Mesenchymal stem cell (in vitro differentiated cells and primary cell): ENCODE data around the gene TDRD7.

Experiments
- DNase-seq: peaks from one replicate; pipeline ENCODE4 v3.0.0-alpha.2; 2013
- H2AFZ ChIP-seq: one replicate; pipeline ENCODE4 v1.6.1; 2013; ENCODE audit warnings: low read depth, mild to moderate bottlenecking, control low read depth, inconsistent platforms, low read length, moderate library complexity
- H2AK5ac ChIP-seq: 2 replicates; pipeline ENCODE4 v1.6.1; 2013; ENCODE audit warnings: low read length, moderate library complexity, mild to moderate bottlenecking, inconsistent platforms; ENCODE audit not compliant: severe bottlenecking
- H2BK120ac ChIP-seq: one replicate; pipeline ENCODE4 v1.6.1; 2013; ENCODE audit warnings: low read depth, mild to moderate bottlenecking, inconsistent platforms, low read length, moderate library complexity
- H2BK12ac ChIP-seq, 2 experiments: one replicate each; pipeline ENCODE4 v1.6.1; 2013; ENCODE audit warnings: inconsistent platforms in 2 of 2, low read length in 2 of 2, mild to moderate bottlenecking in 2 of 2, moderate library complexity in 2 of 2, control low read depth in 1 of 2
- H2BK15ac ChIP-seq: one replicate; pipeline ENCODE4 v1.6.1; 2013; ENCODE audit warnings: mild to moderate bottlenecking, low read depth, inconsistent platforms; ENCODE audit not compliant: poor library complexity, severe bottlenecking
- H2BK5ac ChIP-seq: 2 replicates; pipeline ENCODE4 v1.6.1; 2013; ENCODE audit warnings: low read depth, mild to moderate bottlenecking, low read length, control low read depth, inconsistent platforms; ENCODE audit not compliant: poor library complexity, severe bottlenecking
- H3K14ac ChIP-seq, 2 experiments: one replicate each; pipeline ENCODE4 v1.6.1; 2013; ENCODE audit warnings: inconsistent platforms in 2 of 2, low read length in 2 of 2, control low read depth in 1 of 2, mild to moderate bottlenecking in 1 of 2, moderate library complexity in 1 of 2
- H3K18ac ChIP-seq, 2 experiments: one replicate each; pipeline ENCODE4 v1.6.1; 2013; ENCODE audit warnings: inconsistent platforms in 2 of 2, low read length in 2 of 2, control low read depth in 1 of 2, low read depth in 1 of 2, mild to moderate bottlenecking in 1 of 2
- H3K23ac ChIP-seq, 2 experiments: one replicate each; pipeline ENCODE4 v1.6.1; 2013; ENCODE audit warnings: inconsistent platforms in 2 of 2, low read length in 2 of 2, mild to moderate bottlenecking in 2 of 2, moderate library complexity in 2 of 2, control low read depth in 1 of 2
- H3K27ac ChIP-seq: 2 replicates; pipeline ENCODE4 v1.5.1; 2013; ENCODE audit warnings: mild to moderate bottlenecking, moderate library complexity, low read length, control low read depth, inconsistent platforms; ENCODE audit not compliant: poor library complexity, severe bottlenecking
- H3K27me3 ChIP-seq, 2 experiments: 2 replicates each; pipeline versions ENCODE4 v1.6.1 to v1.7.0; 2013; ENCODE audit warnings: low read length in 2 of 2, mild to moderate bottlenecking in 2 of 2, moderate library complexity in 2 of 2, control low read depth in 1 of 2, inconsistent platforms in 1 of 2; ENCODE audit not compliant: control insufficient read depth in 1 of 2, insufficient read depth in 1 of 2
- H3K36me3 ChIP-seq, 2 experiments: 2 replicates each; pipeline versions ENCODE4 v1.6.1 to v1.7.0; 2013; ENCODE audit warnings: low read length in 2 of 2, control low read depth in 1 of 2, inconsistent platforms in 1 of 2, low read depth in 1 of 2, mild to moderate bottlenecking in 1 of 2; ENCODE audit not compliant: insufficient read depth in 2 of 2, control insufficient read depth in 1 of 2
- H3K4ac ChIP-seq, 2 experiments: one replicate each; pipeline ENCODE4 v1.6.1; 2013; ENCODE audit warnings: inconsistent platforms in 2 of 2, low read length in 2 of 2, mild to moderate bottlenecking in 2 of 2, moderate library complexity in 2 of 2, control low read depth in 1 of 2, low read depth in 1 of 2
- H3K4me1 ChIP-seq: 2 replicates; pipeline ENCODE4 v1.6.1; 2013; ENCODE audit warnings: low read depth, low read length, control low read depth; ENCODE audit not compliant: control insufficient read depth, insufficient read depth
- H3K4me2 ChIP-seq: 2 replicates; pipeline ENCODE4 v1.6.1; 2013; ENCODE audit warnings: low read length, mild to moderate bottlenecking, inconsistent platforms; ENCODE audit not compliant: poor library complexity, severe bottlenecking
- H3K4me3 ChIP-seq, 2 experiments: 2 replicates each; pipeline versions ENCODE4 v1.5.1 to v1.7.0; 2013; ENCODE audit warnings: low read length in 2 of 2, mild to moderate bottlenecking in 2 of 2, control low read depth in 1 of 2, low read depth in 1 of 2; ENCODE audit not compliant: insufficient read depth in 1 of 2
- H3K79me1 ChIP-seq: replicated peaks from 2 replicates; pipeline ENCODE4 v1.6.1; 2013; ENCODE audit warnings: mild to moderate bottlenecking, control low read depth, low read length, inconsistent platforms; ENCODE audit not compliant: poor library complexity, severe bottlenecking
- H3K9ac ChIP-seq: 2 replicates; pipeline ENCODE4 v1.7.0; 2013; ENCODE audit warnings: mild to moderate bottlenecking, low read length, moderate library complexity
- H3K9me3 ChIP-seq: 2 replicates; pipeline ENCODE4 v1.7.0; 2013; ENCODE audit warnings: mild to moderate bottlenecking, low read length; ENCODE audit not compliant: control insufficient read depth
- H4K8ac ChIP-seq: one replicate; pipeline ENCODE4 v1.6.1; 2013; ENCODE audit warnings: inconsistent platforms, mild to moderate bottlenecking, low read length, moderate library complexity
- H4K91ac ChIP-seq: one replicate; pipeline ENCODE4 v1.6.1; 2013; ENCODE audit warnings: mild to moderate bottlenecking, low read length, inconsistent platforms
- WGBS: methylation state at CpG from one replicate; pipeline ENCODE4 v1.1.7; 2013; ENCODE audit warnings: mixed read lengths; 5-methylcytosine and 5-hydroxymethylcytosine counted together

Gene TDRD7

DNA sequence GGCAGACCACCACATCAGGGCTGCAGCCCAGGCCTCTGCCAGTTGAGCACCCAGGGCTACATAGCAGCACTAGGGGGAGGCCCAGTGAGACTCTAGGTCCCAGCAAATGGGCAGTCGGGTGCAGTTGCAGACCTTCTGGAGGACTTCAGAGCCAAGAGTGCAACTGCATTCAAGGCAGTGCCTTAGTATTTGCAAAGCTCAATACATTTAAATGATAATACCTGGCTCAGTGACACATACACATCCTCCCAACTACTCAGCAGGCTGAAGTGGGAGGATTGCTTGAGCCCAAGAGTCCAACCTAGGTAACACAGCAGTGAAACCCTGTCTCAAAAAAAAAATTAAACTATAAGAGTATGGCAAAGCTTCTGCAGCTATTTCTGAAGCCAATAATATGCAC lies 51.0 kb downstream of the TDRD7 start:
- H3K4ac ChIP-seq = no peak overlapping the region
- H3K9me3 ChIP-seq = no peaks in the 10 kb centered on the region
- H3K36me3 ChIP-seq = peaks cover 0 to 23% of the 10 kb centered on the region in 2 experiments
- H3K4me1 ChIP-seq = no peaks in the 10 kb centered on the region
- no peak overlapping the region for H3K4me2 ChIP-seq
- no peak overlapping the region for H3K23ac ChIP-seq
- H3K27ac ChIP-seq = no peak overlapping the region
- H3K9ac ChIP-seq = no peak overlapping the region
- H2AK5ac ChIP-seq = no peak overlapping the region
- DNase-seq = no peak
- no peak overlapping the region for H2AFZ ChIP-seq
- H3K18ac ChIP-seq = no peak overlapping the region
- no peaks in the 10 kb centered on the region for H3K79me1 ChIP-seq
- 88% methylated on average over 1 of the region's 1 CpG for WGBS
- no peak overlapping the region for H3K14ac ChIP-seq
- no peak overlapping the region for H4K91ac ChIP-seq
- no peak overlapping the region for H2BK120ac ChIP-seq
- no peak overlapping the region for H3K4me3 ChIP-seq
- H3K27me3 ChIP-seq = no peaks in the 10 kb centered on the region
- H2BK12ac ChIP-seq = no peak overlapping the region
- H2BK15ac ChIP-seq = no peak overlapping the region
- H4K8ac ChIP-seq = no peak overlapping the region
- H2BK5ac ChIP-seq = no peak overlapping the region

DNA sequence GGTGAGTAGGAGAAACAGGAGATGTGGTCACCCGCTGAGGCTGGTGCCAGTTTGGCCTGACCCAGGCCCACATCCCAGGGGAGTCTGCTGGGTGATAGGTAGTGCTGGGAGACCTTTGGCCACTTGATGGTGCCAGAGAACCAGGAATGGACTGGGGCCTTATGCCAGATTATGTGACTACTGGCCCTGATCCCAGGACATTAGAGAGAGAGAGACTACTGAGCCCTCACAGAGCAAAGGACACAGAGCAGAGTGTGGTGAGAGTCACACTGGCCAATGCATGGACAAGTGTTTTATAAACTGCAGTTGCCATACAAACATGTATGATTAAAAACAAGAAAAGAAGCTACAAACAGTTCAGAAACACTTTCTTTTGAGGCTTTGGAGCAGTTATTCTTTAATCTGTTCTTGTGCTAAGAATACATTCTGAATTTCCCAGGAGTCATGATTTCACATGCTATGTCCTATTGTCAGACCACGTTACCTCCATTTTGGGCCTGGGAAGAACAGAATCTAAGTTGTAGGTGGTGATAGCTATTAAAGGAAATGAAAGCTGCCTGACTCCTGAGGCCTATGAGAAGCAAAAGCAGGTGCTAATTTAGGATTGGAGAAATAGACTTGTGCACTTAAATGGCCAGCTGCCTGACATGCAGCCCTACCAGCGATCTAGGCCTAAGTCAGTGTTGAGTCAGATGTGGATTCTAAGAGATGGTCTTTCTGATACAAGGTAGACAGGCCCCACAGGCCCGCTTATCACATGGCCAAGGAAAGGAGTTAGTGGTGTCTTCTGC lies 57.0 kb downstream of the TDRD7 start:
- Histone ChIP-seq H2AK5ac (no peak overlapping the region), H3K9me3 (no peaks in the 10 kb centered on the region), H3K14ac (no peak overlapping the region), H2BK15ac (no peak overlapping the region), H3K4me1 (no peaks in the 10 kb centered on the region), H3K36me3 (peaks cover 0 to 30% of the 10 kb centered on the region in 2 experiments), H3K4me2 (no peak overlapping the region), H3K4ac (no peak overlapping the region), H3K9ac (peak overlapping the region; percentile 18), H3K23ac (peak overlapping the region in 1 of 2 experiments; percentile 83), H4K91ac (no peak overlapping the region), H2BK12ac (no peak overlapping the region), H2AFZ (no peak overlapping the region), H3K79me1 (no peaks in the 10 kb centered on the region), H3K18ac (no peak overlapping the region), H3K27ac (no peak overlapping the region), H3K4me3 (no peak overlapping the region), H4K8ac (no peak overlapping the region), H2BK120ac (no peak overlapping the region), H2BK5ac (no peak overlapping the region), H3K27me3 (no peaks in the 10 kb centered on the region)
- DNase-seq = peak; percentile 79
- WGBS = 77% methylated on average over 4 of the region's 4 CpGs

DNA sequence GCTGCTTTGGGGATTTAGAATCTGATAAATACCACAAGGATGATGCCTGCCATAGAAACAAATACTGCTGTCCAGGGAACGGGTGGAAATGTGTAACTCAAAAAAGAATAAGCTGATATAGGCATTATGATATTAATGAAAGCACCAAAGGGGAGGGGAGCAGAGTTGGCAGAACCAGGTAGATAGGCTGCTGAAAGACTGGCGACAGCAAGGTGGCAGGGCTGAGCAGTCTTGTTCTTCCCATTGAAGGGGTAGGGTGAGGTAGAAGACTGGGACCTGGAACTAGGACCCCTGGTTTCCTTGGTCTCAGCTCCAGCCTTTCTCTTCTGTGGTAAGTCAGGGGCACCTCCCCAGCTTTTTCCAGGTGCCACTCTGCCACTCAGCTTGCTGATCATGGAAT lies 58.2 kb downstream of the TDRD7 start:
- no peak overlapping the region for H3K23ac ChIP-seq
- H4K91ac ChIP-seq = no peak overlapping the region
- H3K14ac ChIP-seq = no peak overlapping the region
- no peaks in the 10 kb centered on the region for H3K4me1 ChIP-seq
- H3K9ac ChIP-seq = no peak overlapping the region
- no peak overlapping the region for H2BK5ac ChIP-seq
- H4K8ac ChIP-seq = no peak overlapping the region
- peaks cover 0 to 27% of the 10 kb centered on the region in 2 experiments for H3K36me3 ChIP-seq
- no peak overlapping the region for H2BK120ac ChIP-seq
- no peak overlapping the region for H3K18ac ChIP-seq
- DNase-seq = no peak
- no peaks in the 10 kb centered on the region for H3K27me3 ChIP-seq
- no peak overlapping the region for H2AK5ac ChIP-seq
- no peak overlapping the region for H3K27ac ChIP-seq
- H3K4me3 ChIP-seq = no peak overlapping the region
- no peak overlapping the region for H2BK12ac ChIP-seq
- H2AFZ ChIP-seq = no peak overlapping the region
- no peak overlapping the region for H3K4me2 ChIP-seq
- 77% methylated on average over 2 of the region's 2 CpGs for WGBS
- no peak overlapping the region for H3K4ac ChIP-seq
- H3K9me3 ChIP-seq = no peaks in the 10 kb centered on the region
- no peaks in the 10 kb centered on the region for H3K79me1 ChIP-seq
- no peak overlapping the region for H2BK15ac ChIP-seq

DNA sequence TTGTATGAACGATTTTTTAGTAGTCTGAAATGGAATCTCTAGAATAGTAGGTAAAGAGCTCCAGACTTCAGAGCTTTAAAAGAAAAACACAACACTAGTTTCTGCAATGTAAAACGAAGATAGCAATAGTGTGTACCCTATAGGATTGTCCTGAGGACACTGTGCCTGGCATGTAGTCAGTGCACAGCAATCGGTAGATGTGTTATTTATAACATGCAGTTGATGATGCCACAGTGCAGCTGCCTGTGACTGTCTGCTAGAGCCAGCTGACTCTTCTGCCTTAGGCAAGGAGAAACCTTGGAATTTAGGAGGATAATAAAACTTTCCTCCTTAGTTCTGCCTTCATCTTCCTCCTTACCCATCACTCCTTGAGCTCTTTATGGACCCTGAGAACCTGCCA lies 61.8 kb downstream of the TDRD7 start:
- no peak overlapping the region for H2BK120ac ChIP-seq
- no peak overlapping the region for H4K91ac ChIP-seq
- H2BK5ac ChIP-seq = no peak overlapping the region
- no peak overlapping the region for H3K14ac ChIP-seq
- WGBS = 77% methylated on average over 2 of the region's 3 CpGs
- H2AK5ac ChIP-seq = no peak overlapping the region
- H2AFZ ChIP-seq = no peak overlapping the region
- H3K27me3 ChIP-seq = no peaks in the 10 kb centered on the region
- no peak overlapping the region for H3K4me2 ChIP-seq
- H3K4me3 ChIP-seq = no peak overlapping the region
- H2BK15ac ChIP-seq = no peak overlapping the region
- H3K27ac ChIP-seq = no peak overlapping the region
- H3K9ac ChIP-seq = no peak overlapping the region
- no peaks in the 10 kb centered on the region for H3K79me1 ChIP-seq
- DNase-seq = no peak
- no peak overlapping the region for H3K23ac ChIP-seq
- H4K8ac ChIP-seq = no peak overlapping the region
- H2BK12ac ChIP-seq = no peak overlapping the region
- H3K9me3 ChIP-seq = no peaks in the 10 kb centered on the region
- H3K18ac ChIP-seq = no peak overlapping the region
- no peaks in the 10 kb centered on the region for H3K4me1 ChIP-seq
- H3K4ac ChIP-seq = no peak overlapping the region
- peaks cover 0 to 22% of the 10 kb centered on the region in 2 experiments for H3K36me3 ChIP-seq
